Sigmoid colon (tissue), 7 donors: ENCODE data around the gene ITGA7. TPM values are rescaled to one million over a fixed set of nuclear protein-coding genes. Genes with fewer than 3 reads are reported as not detected.

ENCODE experiments used
- DNase-seq: peaks from one replicate; pipeline ENCODE4 v3.0.0-alpha.2; 2019
- H3K27ac ChIP-seq, 4 donors: fragments of 200-600 bp; sonication (generic); one replicate each; pipeline ENCODE4 v1.5.1; 2016 to 2019; ENCODE audit warnings: mild to moderate bottlenecking in 1 of 4
- H3K27me3 ChIP-seq, 3 donors: fragments of 200-600 bp; sonication (generic); one replicate each; pipeline ENCODE4 v1.5.1; 2019; ENCODE audit warnings: mild to moderate bottlenecking in 1 of 3
- H3K36me3 ChIP-seq, 4 donors: fragments of 200-600 bp; sonication (generic); one replicate each; pipeline ENCODE4 v1.5.1; 2016 to 2019
- H3K4me1 ChIP-seq, 4 donors: fragments of 200-600 bp; sonication (generic); one replicate each; pipeline ENCODE4 v1.5.1; 2017 to 2019
- H3K4me3 ChIP-seq, 4 donors: fragments of 200-600 bp; sonication (generic); one replicate each; pipeline ENCODE4 v1.5.1; 2017 to 2019; ENCODE audit warnings: mild to moderate bottlenecking in 2 of 4, moderate library complexity in 1 of 4
- H3K9me3 ChIP-seq, 4 donors: fragments of 200-600 bp in 3 of 4; sonication (generic) in 3 of 4; one replicate each; pipeline versions ENCODE4 v1.5.1 to v1.6.1; 2013 to 2019
- EP300 ChIP-seq, 4 donors: sonication (generic); formaldehyde crosslinking; IDR thresholded peaks; one replicate each; pipeline ENCODE4 v1.6.1; 2017; ENCODE audit warnings: antibody characterized with exemption in 4 of 4
- POLR2A ChIP-seq, 2 donors: fragments of 450-650 bp; IDR thresholded peaks; one replicate each; pipeline ENCODE4 v1.6.1; 2016; ENCODE audit warnings: antibody characterized with exemption in 2 of 2, mild to moderate bottlenecking in 2 of 2, moderate library complexity in 2 of 2
- WGBS, 2 donors: extraction: QIAGEN DNeasy Blood & Tissue Kit; methylation state at CpG; one replicate each; pipeline ENCODE4 v1.1.7; 2013; 5-methylcytosine and 5-hydroxymethylcytosine counted together
- intact Hi-C: fragments of 100-400 bp; cut with DNase I; formaldehyde crosslinking; loops from one replicate; pipeline ENCODE4 v1.15.1; 2023
- polyA plus RNA-seq, 3 donors: library from polyadenylated mRNA; stranded (reverse); fragments of 200-250 nt; gene quantifications; one replicate each; pipeline ENCODE4 v1.2.3, GENCODE V29; 2013
- small RNA-seq, 3 donors: library from RNA; depleted of rRNA; stranded (forward); fragments of <200 nt; gene quantifications; one replicate each; pipeline ENCODE3, GENCODE V24; 2016
- total RNA-seq, 4 donors: library from RNA; depleted of rRNA; stranded (reverse); fragments of >200 nt; gene quantifications; one replicate each; pipeline ENCODE4 v1.1.0, GENCODE V29; 2016
- TF ChIP-seq, protein P1 (sequence below), 4 experiments: fragments of 450-650 bp in 3 of 4; fragments of 200-600 bp in 1 of 4; IDR thresholded peaks; one replicate each; pipeline ENCODE4 v1.5.1; 2016 to 2019; ENCODE audit warnings: antibody characterized with exemption in 4 of 4, mild to moderate bottlenecking in 3 of 4, moderate library complexity in 2 of 4
- donor health status: healthy with polysubstance abuse.
- donor health status: Bipolar disorder and iron deficiency.
- donor health status: healthy.

ITGA7 gene
- total and polyA plus RNA-seq, 7 donors, result 1.8 to 588 (median 66.6) TPM

DNA sequence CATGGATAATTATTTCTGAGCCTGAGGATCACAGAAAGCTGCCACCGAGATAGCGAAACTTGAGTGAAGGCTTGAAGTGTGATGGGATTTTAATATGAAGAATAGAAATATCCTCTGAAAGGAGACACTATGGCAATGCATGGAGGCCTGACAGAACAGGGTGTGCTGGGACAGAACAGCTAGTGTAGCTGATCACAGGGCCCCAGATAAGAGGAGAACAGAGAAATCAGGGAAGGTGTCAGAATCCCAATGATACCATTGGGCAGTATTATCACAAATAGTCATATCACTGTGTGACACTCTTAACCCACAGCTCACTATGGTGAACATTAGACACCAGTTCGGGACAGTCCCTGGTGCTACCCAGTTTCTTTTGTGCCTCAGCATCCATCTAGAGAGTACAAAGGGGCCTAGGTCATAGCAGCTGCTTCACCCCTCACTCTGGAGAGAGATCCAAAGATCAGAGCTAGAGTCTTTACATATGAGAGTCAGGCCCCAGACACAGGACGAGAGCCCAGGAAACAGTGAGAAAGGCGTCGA, 71.5 kb downstream of the ITGA7 start:
- Histone ChIP-seq H3K36me3 (no peaks in the 10 kb centered on the region), H3K4me3 (no peak overlapping the region), H3K27me3 (peaks cover 0 to 6% (median 0%) of the 10 kb centered on the region in 3 donors), H3K9me3 (no peaks in the 10 kb centered on the region), H3K27ac (no peak overlapping the region), H3K4me1 (no peaks in the 10 kb centered on the region)
- TF ChIP-seq EP300 (IDR thresholded peaks at IDR 0.05) (no peak), POLR2A (IDR thresholded peaks at IDR 0.05) (no peak)
- TF ChIP-seq, protein P1, sequence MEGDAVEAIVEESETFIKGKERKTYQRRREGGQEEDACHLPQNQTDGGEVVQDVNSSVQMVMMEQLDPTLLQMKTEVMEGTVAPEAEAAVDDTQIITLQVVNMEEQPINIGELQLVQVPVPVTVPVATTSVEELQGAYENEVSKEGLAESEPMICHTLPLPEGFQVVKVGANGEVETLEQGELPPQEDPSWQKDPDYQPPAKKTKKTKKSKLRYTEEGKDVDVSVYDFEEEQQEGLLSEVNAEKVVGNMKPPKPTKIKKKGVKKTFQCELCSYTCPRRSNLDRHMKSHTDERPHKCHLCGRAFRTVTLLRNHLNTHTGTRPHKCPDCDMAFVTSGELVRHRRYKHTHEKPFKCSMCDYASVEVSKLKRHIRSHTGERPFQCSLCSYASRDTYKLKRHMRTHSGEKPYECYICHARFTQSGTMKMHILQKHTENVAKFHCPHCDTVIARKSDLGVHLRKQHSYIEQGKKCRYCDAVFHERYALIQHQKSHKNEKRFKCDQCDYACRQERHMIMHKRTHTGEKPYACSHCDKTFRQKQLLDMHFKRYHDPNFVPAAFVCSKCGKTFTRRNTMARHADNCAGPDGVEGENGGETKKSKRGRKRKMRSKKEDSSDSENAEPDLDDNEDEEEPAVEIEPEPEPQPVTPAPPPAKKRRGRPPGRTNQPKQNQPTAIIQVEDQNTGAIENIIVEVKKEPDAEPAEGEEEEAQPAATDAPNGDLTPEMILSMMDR (IDR thresholded peaks at IDR 0.05), result no peak
- 91 to 93% methylated on average over 6 of the region's 6 CpGs for WGBS, 2 donors
- no peak for DNase-seq
- intact Hi-C loops, result no loop called here

Small RNA genes within 50 kb of the gene (small RNA-seq; reads per million reads assigned to genes)
- gene AC009779.1 (0 reads per million in 3 donors), gene AC009779.5 (0 reads per million in 3 donors), gene RF00017 (0 reads per million in 3 donors)

Other genes with a start within 250 kb of the ITGA7 start
- gene OR6C70, start 237.8 kb downstream of the ITGA7 start, total RNA-seq, result not detected
- not detected for gene OR6C70, start 237.8 kb downstream of the ITGA7 start, polyA plus RNA-seq
- not detected for gene OR6C68, start 215.5 kb downstream of the ITGA7 start, total RNA-seq
- not detected for gene OR6C68, start 215.5 kb downstream of the ITGA7 start, polyA plus RNA-seq
- gene OR6C4, start 158.3 kb downstream of the ITGA7 start, total RNA-seq, result not detected
- gene OR6C4, start 158.3 kb downstream of the ITGA7 start, polyA plus RNA-seq, result not detected
- gene OR2AP1, start 135.4 kb downstream of the ITGA7 start, total RNA-seq, result not detected
- not detected for gene OR2AP1, start 135.4 kb downstream of the ITGA7 start, polyA plus RNA-seq
- not detected for gene OR10P1, start 71.0 kb downstream of the ITGA7 start, total RNA-seq
- not detected for gene OR10P1, start 71.0 kb downstream of the ITGA7 start, polyA plus RNA-seq
- gene BLOC1S1, start 8.1 kb upstream of the ITGA7 start, total RNA-seq, result 100 to 1,000 TPM; 173 to 356 (median 317) TPM
- gene BLOC1S1, start 8.1 kb upstream of the ITGA7 start, polyA plus RNA-seq, result 100 to 1,000 TPM; 329 to 655 (median 634) TPM
- gene RDH5, start 12.5 kb upstream of the ITGA7 start, total RNA-seq, result 10 to 100 TPM; 11.2 to 37.5 (median 32.1) TPM
- gene RDH5, start 12.5 kb upstream of the ITGA7 start, polyA plus RNA-seq, result 10 to 100 TPM in 2 of 3 donors, 1 to 10 TPM in 1; 8.4 to 34.4 (median 27.1) TPM
- 100 to 1,000 TPM; 670 to 933 (median 849) TPM for gene CD63, start 21.1 kb upstream of the ITGA7 start, total RNA-seq
- gene CD63, start 21.1 kb upstream of the ITGA7 start, polyA plus RNA-seq, result 1,000 to 10,000 TPM in 1 of 3 donors, 100 to 1,000 TPM in 2; 450 to 1,058 (median 486) TPM
- 10 to 100 TPM in 1 of 4 donors, 1 to 10 TPM in 3; 4.3 to 12.2 (median 4.6) TPM for gene GDF11, start 35.2 kb upstream of the ITGA7 start, total RNA-seq
- gene GDF11, start 35.2 kb upstream of the ITGA7 start, polyA plus RNA-seq, result 1 to 10 TPM; 1.2 to 3.9 (median 2.4) TPM
- 10 to 100 TPM; 49.0 to 81.9 (median 76.9) TPM for gene SARNP, start 109.8 kb upstream of the ITGA7 start, total RNA-seq
- 100 to 1,000 TPM in 2 of 3 donors, 10 to 100 TPM in 1; 93.1 to 106 (median 104) TPM for gene SARNP, start 109.8 kb upstream of the ITGA7 start, polyA plus RNA-seq
- 10 to 100 TPM in 2 of 4 donors, 1 to 10 TPM in 2; 9.1 to 18.1 (median 12.0) TPM for gene ORMDL2, start 110.1 kb upstream of the ITGA7 start, total RNA-seq
- 10 to 100 TPM; 18.0 to 64.6 (median 32.4) TPM for gene ORMDL2, start 110.1 kb upstream of the ITGA7 start, polyA plus RNA-seq
- gene DNAJC14, start 121.7 kb upstream of the ITGA7 start, total RNA-seq, result 10 to 100 TPM; 19.0 to 31.3 (median 25.4) TPM
- gene DNAJC14, start 121.7 kb upstream of the ITGA7 start, polyA plus RNA-seq, result 10 to 100 TPM; 13.2 to 27.2 (median 14.4) TPM
- gene MMP19, start 135.0 kb upstream of the ITGA7 start, total RNA-seq, result 10 to 100 TPM in 1 of 4 donors, 1 to 10 TPM in 3; 6.0 to 18.0 (median 7.5) TPM
- gene MMP19, start 135.0 kb upstream of the ITGA7 start, polyA plus RNA-seq, result 1 to 10 TPM; 1.2 to 6.0 (median 2.1) TPM
- 10 to 100 TPM; 17.5 to 31.7 (median 27.6) TPM for gene PYM1, start 220.0 kb upstream of the ITGA7 start, total RNA-seq
- gene PYM1, start 220.0 kb upstream of the ITGA7 start, polyA plus RNA-seq, result 10 to 100 TPM; 59.9 to 93.9 (median 65.5) TPM
- gene DGKA, start 223.3 kb upstream of the ITGA7 start, total RNA-seq, result 10 to 100 TPM; 21.4 to 76.4 (median 49.1) TPM
- gene DGKA, start 223.3 kb upstream of the ITGA7 start, polyA plus RNA-seq, result 10 to 100 TPM; 43.0 to 97.8 (median 44.4) TPM